ENCODE measurements around the gene NCKAP5. TPM values are rescaled to one million over a fixed set of nuclear protein-coding genes. Genes with fewer than 3 reads are reported as not detected.

Gene NCKAP5
- total and polyA plus RNA-seq, 10 donors: 0.39 to 6.0 (median 3.3) TPM

DNA sequence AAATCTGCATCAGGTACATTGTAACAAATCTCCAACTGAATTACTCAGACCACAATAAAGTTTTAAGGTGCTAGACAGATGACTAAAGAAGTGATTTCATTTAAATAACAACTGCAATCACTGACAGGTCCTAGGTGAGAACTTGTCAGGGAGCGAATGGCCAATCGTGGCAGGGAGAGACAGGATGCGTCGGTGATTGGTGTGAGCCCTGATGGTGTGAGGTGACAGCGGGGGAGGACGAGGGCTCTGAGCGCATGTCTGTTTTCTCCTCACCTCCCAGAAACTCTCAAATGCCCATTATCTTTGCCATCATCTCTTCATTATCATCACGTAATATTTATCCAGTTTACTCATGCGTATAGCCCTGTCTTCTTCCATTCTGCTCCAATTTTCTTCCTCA lies 690.3 kb downstream of the NCKAP5 start:
- no peaks in the 10 kb centered on the region for H3K27me3 ChIP-seq (replicated peaks in 1 of 7)
- WGBS, 5 donors: 87 to 93% (median 92%) methylated on average over 9 of the region's 9 CpGs
- H3K27ac ChIP-seq: no peak overlapping the region
- no peak overlapping the region for H3K4me3 ChIP-seq
- H3K36me3 ChIP-seq: no peaks in the 10 kb centered on the region
- no peaks in the 10 kb centered on the region for H3K4me1 ChIP-seq
- no peaks in the 10 kb centered on the region for H3K9me3 ChIP-seq
- intact Hi-C loops (cut with DNase I; ENCODE audit: low total_unique reads): no loop called here
- TF ChIP-seq, protein P1, sequence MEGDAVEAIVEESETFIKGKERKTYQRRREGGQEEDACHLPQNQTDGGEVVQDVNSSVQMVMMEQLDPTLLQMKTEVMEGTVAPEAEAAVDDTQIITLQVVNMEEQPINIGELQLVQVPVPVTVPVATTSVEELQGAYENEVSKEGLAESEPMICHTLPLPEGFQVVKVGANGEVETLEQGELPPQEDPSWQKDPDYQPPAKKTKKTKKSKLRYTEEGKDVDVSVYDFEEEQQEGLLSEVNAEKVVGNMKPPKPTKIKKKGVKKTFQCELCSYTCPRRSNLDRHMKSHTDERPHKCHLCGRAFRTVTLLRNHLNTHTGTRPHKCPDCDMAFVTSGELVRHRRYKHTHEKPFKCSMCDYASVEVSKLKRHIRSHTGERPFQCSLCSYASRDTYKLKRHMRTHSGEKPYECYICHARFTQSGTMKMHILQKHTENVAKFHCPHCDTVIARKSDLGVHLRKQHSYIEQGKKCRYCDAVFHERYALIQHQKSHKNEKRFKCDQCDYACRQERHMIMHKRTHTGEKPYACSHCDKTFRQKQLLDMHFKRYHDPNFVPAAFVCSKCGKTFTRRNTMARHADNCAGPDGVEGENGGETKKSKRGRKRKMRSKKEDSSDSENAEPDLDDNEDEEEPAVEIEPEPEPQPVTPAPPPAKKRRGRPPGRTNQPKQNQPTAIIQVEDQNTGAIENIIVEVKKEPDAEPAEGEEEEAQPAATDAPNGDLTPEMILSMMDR (IDR thresholded peaks at IDR 0.05 in 8 of 11, conservative IDR thresholded peaks at IDR 0.05 in 3 of 11): no peak
- TF ChIP-seq POLR2AphosphoS5 (IDR thresholded peaks at IDR 0.05): no peak
- no peak for TF ChIP-seq POLR2A (IDR thresholded peaks at IDR 0.05)
- no peak for DNase-seq

DNA sequence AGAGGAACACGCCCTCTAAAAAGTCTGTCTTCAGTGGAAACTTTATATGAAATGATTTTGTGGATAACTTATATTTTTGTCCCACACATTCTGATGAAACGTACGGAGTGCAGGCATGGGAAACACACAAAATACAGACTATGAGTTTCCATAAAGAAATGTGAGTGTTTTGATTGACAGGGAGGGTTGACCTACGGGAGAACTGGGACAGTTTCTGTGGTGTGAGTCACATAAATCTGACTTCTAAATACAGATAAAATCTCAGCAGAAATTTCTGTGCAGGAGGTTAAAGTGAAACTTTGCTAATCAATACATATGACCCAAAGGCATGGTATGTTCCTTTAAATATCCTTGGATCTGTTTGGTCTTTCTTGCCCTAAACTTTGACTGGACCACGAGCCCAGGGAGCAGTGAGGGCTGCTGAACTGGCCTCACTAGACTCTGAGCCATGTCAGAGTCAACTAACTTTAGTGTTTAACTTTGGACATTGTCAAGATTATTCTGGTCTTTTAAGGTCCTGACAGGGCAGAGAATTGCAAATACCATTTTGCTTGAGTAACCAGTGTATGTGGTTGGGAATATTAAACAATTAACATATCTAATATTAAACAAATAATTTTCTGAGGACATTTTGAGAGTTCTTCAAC lies 691.4 kb downstream of the NCKAP5 start:
- 69 to 80% (median 71%) methylated on average over 5 of the region's 5 CpGs for WGBS, 5 donors
- Histone ChIP-seq H3K4me1 (no peaks in the 10 kb centered on the region), H3K9me3 (no peaks in the 10 kb centered on the region), H3K27me3 (replicated peaks in 1 of 7) (no peaks in the 10 kb centered on the region), H3K36me3 (no peaks in the 10 kb centered on the region), H3K4me3 (no peak overlapping the region), H3K27ac (no peak overlapping the region)
- DNase-seq: no peak
- TF ChIP-seq POLR2AphosphoS5 (IDR thresholded peaks at IDR 0.05): no peak
- intact Hi-C loops (cut with DNase I; ENCODE audit: low total_unique reads): no loop called here

DNA sequence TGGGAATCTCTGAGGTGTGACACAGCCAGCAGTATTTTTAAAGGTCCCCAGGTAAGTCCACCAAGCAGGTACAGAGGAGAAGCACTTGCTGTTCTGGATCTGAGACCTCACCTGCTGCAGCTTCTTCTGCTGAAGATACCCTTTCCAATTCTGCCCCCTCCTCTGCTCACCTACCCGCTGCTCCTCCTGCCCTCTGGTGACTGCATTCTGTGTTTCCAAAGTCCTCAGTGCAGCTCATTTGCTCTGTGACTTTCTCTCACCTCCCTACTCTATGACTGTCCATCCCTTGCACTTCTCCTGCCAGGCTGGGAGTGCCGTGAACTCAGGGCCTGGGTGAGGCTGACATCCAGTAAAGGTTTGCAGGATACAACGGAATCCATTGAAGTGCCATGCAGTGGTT lies 693.1 kb downstream of the NCKAP5 start:
- no peaks in the 10 kb centered on the region for H3K36me3 ChIP-seq
- no peak overlapping the region for H3K4me3 ChIP-seq
- no peak for DNase-seq
- no peaks in the 10 kb centered on the region for H3K27me3 ChIP-seq (replicated peaks in 1 of 7)
- no peak for TF ChIP-seq POLR2A (IDR thresholded peaks at IDR 0.05)
- TF ChIP-seq, protein P1 (IDR thresholded peaks at IDR 0.05 in 8 of 11, conservative IDR thresholded peaks at IDR 0.05 in 3 of 11): no peak
- WGBS, 5 donors: 81 to 94% (median 84%) methylated on average over 3 of the region's 3 CpGs
- no peaks in the 10 kb centered on the region for H3K4me1 ChIP-seq
- no peaks in the 10 kb centered on the region for H3K9me3 ChIP-seq
- no peak overlapping the region for H3K27ac ChIP-seq
- intact Hi-C loops (cut with DNase I; ENCODE audit: low total_unique reads): no loop called here

DNA sequence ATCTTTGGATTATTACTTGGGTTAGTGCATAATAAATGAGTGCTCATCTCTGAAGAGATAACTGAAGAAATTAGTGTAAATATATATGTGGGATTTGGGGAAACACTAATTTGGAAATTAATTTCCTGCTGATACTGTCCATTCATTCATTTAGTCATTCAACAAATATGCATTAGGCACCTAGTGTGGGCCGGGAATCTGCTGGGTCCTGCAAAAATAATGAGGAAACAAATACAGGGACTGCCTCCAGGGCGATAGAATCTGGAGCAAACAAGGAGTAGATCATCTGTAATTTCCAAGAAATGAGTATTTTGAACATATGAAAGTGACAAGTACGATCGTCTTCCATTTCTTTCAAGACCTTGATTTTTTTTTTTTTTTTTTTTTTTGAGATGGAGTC lies 694.5 kb downstream of the NCKAP5 start:
- Histone ChIP-seq H3K36me3 (no peaks in the 10 kb centered on the region), H3K9me3 (no peaks in the 10 kb centered on the region), H3K27ac (no peak overlapping the region), H3K4me3 (no peak overlapping the region), H3K27me3 (replicated peaks in 1 of 7) (no peaks in the 10 kb centered on the region), H3K4me1 (no peaks in the 10 kb centered on the region)
- DNase-seq: no peak
- intact Hi-C loops (cut with DNase I; ENCODE audit: low total_unique reads): no loop called here
- 86 to 91% (median 88%) methylated on average over 4 of the region's 4 CpGs for WGBS, 5 donors
- TF ChIP-seq, protein P1 (IDR thresholded peaks at IDR 0.05 in 8 of 11, conservative IDR thresholded peaks at IDR 0.05 in 3 of 11): no peak
- TF ChIP-seq POLR2A (IDR thresholded peaks at IDR 0.05) (no peak), POLR2AphosphoS5 (IDR thresholded peaks at IDR 0.05) (no peak)

DNA sequence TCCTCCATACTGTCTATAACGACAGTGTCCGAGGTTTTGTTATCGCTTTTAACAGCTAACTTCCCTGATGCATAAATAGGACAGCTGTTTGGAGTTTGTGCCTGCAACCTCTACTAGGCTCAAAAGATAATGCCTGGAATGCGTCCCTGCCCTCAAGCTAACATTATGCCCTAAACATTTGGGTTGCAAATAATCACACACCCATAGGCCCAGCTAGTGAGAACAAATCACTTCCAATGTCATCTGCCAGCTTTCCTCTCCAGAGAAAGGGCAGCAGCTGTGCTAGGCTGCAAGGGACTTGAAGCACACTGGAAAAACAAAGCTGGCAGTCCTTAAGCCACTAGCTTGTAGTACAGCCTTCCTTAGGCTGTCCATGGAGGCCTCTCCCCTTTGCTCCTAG lies 696.4 kb downstream of the NCKAP5 start:
- intact Hi-C loops (cut with DNase I; ENCODE audit: low total_unique reads): no loop called here
- no peaks in the 10 kb centered on the region for H3K4me1 ChIP-seq
- no peak overlapping the region for H3K4me3 ChIP-seq
- no peaks in the 10 kb centered on the region for H3K27me3 ChIP-seq (replicated peaks in 1 of 7)
- no peaks in the 10 kb centered on the region for H3K36me3 ChIP-seq
- WGBS, 5 donors: 73 to 87% (median 80%) methylated on average over 4 of the region's 4 CpGs
- no peak overlapping the region for H3K27ac ChIP-seq
- no peak for TF ChIP-seq POLR2AphosphoS5 (IDR thresholded peaks at IDR 0.05)
- no peak for TF ChIP-seq POLR2A (IDR thresholded peaks at IDR 0.05)
- TF ChIP-seq, protein P1 (IDR thresholded peaks at IDR 0.05 in 8 of 11, conservative IDR thresholded peaks at IDR 0.05 in 3 of 11): no peak
- no peak for DNase-seq
- H3K9me3 ChIP-seq: no peaks in the 10 kb centered on the region

Measured in spleen (tissue), 11 donors.